CD4-positive, alpha-beta T cell treated with Interleukin-15 for 4 hours (primary cell): Measurements from ENCODE around the gene NDE1.
"Not testable (repeated sequence)": the region's sequence is repeated elsewhere in the genome, so short reads cannot be mapped to it uniquely, and the experiment has no call there.

Experiments used
- DNase-seq: peaks from one replicate; pipeline ENCODE4 v3.0.0-alpha.2; 2020; ENCODE audit warnings: low spot score

NDE1 gene

GRCh38 chr16:15699819-15700218 lies 49.8 kb downstream of the NDE1 start:
- DNase-seq: no peak

- no peak for DNase-seq
Measured at GRCh38 chr16:15701367-15701766, 51.3 kb downstream of the NDE1 start.

GRCh38 chr16:15701975-15702970 lies 52.2 kb downstream of the NDE1 start:
- DNase-seq: no peak

- no peak for DNase-seq
Measured at GRCh38 chr16:15703029-15703736, 53.1 kb downstream of the NDE1 start.

GRCh38 chr16:15704545-15704987 lies 54.5 kb downstream of the NDE1 start:
- peak; percentile 71 for DNase-seq

GRCh38 chr16:15705064-15705565 lies 55.1 kb downstream of the NDE1 start:
- DNase-seq: no peak

GRCh38 chr16:15707332-15707731 lies 57.3 kb downstream of the NDE1 start:
- DNase-seq: no peak

GRCh38 chr16:15708096-15708495 lies 58.1 kb downstream of the NDE1 start:
- DNase-seq: no peak

GRCh38 chr16:15708997-15709396 lies 59.0 kb downstream of the NDE1 start:
- DNase-seq: no peak

GRCh38 chr16:15714393-15715172 lies 64.5 kb downstream of the NDE1 start:
- no peak for DNase-seq

- DNase-seq: no peak
Measured at GRCh38 chr16:15715221-15715620, 65.2 kb downstream of the NDE1 start.

- DNase-seq: no peak
Measured at GRCh38 chr16:15716694-15717447, 66.8 kb downstream of the NDE1 start.

- no peak for DNase-seq
Measured at GRCh38 chr16:15721018-15721417, 71.0 kb downstream of the NDE1 start.

- DNase-seq: no peak
Measured at GRCh38 chr16:15723808-15724207, 73.8 kb downstream of the NDE1 start.

GRCh38 chr16:15725641-15726240 lies 75.7 kb downstream of the NDE1 start:
- no peak for DNase-seq

GRCh38 chr16:15726715-15727114 lies 76.7 kb downstream of the NDE1 start:
- DNase-seq: no peak

- DNase-seq: not testable (repeated sequence)
Measured at GRCh38 chr16:15727697-15728096, 77.7 kb downstream of the NDE1 start.

GRCh38 chr16:15729152-15729551 lies 79.1 kb downstream of the NDE1 start:
- DNase-seq: no peak

- DNase-seq: no peak
Measured at GRCh38 chr16:15732416-15732815, 82.4 kb downstream of the NDE1 start.

GRCh38 chr16:15735610-15736009 lies 85.6 kb downstream of the NDE1 start:
- DNase-seq: no peak

- DNase-seq: no peak
Measured at GRCh38 chr16:15736529-15736928, 86.5 kb downstream of the NDE1 start.
